GM19463 (cell line): Measurements from ENCODE around the gene ITIH2.
"Not testable (repeated sequence)": the region's sequence is repeated elsewhere in the genome, so short reads cannot be mapped to it uniquely, and the experiment has no call there.

Experiments used
- ATAC-seq: cut with Tn5 transposase; IDR thresholded peaks from one replicate; pipeline ENCODE4 v1.9.1; 2021; ENCODE audit warnings: mild to moderate bottlenecking, moderate library complexity; ENCODE audit not compliant: unreplicated experiment

Gene ITIH2

DNA sequence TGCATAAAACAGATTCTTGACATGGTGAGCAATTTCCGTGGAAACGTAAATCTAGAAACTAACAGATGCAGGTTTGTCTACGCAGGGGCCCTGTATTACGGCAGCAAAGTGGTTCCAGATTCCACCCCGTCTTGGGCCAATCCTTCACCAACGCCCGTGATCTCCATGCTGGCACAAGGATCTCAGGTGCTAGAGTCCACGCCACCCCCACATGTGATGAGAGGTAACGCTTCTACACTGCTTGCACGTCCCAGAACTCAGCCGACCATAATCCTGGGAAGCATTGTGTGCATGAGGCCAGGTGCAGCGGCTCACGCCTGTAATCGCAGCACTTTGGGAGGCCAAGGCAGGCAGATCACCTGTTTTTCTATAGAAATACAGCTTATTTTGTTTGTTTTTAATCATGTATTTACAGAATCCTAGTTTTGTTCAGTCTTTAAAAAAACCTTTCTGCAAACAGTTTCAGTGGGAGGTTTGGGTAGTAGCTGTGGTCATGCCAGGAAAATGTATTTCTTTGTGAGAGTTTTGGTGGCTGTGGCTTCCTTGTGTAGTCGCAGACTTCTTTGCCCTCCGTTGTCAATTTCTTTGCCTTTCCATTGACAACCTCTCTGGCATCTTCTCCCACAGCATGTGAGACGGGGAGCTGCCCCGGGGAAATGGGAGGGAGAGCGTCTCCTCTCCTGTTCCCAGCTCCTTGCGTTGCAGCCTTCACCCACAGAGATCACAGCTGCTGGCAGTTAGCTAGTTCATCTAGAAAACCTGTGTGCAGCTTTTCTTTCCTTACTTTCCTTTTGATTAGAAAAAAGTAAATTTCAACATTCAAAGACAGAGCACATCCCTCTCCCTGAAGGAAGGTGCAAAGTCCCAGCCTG, 35.7 kb downstream of the ITIH2 start:
- no peak for ATAC-seq

DNA sequence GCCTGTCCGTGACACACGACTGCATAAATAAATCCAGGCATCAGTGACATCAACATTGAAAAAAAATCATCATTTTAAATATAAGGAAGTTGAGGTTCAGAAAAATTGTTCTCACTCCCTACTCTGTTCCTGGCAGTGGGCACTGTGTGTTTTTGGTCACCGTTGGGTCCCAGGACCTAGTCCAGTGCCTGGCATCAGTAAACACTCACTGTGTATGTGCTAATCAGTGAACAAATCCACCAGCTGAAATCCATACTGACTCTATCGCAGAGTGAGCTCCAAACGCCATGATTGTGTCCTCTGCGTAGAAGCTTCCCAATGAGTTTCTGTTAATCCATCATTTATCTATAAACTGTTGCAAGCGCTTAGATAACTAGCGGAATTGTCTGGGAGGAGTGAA, 41.2 kb downstream of the ITIH2 start:
- no peak for ATAC-seq

DNA sequence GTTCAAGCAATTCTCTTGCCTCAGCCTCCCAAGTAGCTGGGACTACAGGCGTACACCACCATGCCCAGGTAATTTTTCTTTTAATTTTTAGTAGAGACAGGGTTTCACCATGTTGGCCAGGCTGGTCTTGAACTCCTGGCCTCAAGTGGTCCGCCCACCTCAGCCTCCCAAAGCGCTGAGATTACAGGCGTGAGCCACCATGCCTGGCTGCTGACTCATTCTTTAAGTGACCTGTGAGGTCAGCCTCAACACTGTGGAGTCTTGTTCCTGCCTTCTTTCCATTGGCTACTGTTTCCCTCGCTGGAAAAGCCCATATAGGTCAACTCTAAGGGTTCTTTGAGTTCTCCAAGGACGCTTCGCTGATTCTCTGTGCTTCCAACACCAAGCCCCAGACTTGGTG, 45.5 kb downstream of the ITIH2 start:
- ATAC-seq: not testable (repeated sequence)

DNA sequence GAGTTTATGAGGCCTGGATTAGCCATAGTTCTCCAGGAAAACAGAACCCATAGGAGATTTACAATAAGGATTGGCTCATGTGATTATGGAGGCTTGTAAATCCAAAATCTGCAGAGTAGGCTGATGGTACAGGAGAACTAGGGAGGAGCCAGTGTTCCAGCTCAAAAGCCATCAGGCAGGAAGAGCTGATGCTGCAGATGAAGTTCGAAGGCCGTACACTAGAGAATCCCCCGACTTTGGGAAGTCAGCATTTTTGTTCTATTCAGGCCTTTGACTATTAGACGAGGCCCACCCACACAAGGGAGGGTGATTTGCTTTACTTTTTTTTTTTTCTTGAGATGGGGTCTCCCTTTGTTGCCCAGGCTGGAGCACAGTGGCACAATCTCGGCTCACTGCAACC, 47.1 kb downstream of the ITIH2 start:
- no peak for ATAC-seq

DNA sequence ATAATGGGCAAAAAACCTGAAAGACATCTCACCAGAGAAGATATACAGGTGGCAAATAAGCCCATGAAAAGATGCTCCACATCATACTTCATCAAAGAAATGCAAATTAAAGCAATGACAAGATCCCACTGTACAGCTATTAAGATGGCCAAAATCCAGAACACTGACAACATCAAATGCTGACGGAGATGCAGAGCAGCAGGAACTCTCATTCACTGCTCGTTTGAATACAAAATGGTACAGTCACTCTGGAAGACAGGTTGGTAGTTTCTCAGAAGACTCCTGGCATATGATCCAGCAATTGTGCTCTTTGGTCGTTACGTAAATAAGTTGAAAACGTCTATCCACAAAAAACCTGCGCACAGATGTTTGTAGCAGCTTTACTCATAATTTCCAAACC, 49.1 kb downstream of the ITIH2 start:
- no peak for ATAC-seq

DNA sequence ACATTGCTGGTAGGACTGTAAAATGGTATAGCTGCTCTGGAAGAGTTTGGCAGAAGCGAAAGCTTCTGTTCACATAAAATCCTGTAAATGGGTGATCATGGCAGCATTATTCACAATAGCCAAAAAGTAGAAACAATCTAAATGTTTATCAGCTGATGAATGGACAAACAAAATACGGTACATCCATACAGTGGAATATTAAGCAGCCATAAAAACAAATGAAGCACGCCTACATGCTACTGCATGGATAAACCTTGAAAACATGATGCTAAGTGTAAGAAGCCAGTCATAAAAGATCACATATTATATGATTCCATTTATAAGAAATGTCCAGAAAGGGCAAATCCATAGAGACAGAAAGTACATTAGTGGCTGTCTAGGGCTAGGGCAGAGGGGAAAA, 52.0 kb downstream of the ITIH2 start:
- ATAC-seq: no peak

DNA sequence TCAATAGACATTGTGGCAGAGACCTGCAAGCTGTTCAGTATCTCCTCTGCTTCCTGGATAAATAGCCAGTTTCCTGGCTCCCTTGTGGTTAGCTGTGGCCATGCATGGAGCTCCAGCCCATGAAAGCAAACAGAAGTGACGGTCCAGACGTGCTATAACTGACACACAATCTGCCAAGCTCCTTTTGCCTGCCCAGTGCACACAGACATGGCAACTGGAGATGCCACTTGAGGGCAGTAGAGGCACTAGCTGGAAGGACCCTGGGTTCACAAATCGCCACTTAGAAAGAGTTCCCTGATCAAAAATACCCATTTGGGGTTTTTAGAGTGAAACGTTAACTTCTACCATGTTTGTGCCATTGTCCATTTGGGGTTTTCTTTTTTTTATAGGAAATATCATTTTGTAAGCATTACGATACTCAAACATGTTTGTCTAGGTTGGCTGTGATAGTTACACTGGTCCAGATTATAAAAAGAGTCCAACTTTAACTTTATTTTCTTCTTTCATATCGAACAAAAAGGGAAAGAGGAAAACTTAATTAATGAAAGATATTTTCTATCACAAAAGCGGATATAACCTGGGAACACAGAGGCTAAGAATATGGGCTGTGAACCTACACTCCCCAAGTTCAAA, 53.4 kb downstream of the ITIH2 start:
- no peak for ATAC-seq

DNA sequence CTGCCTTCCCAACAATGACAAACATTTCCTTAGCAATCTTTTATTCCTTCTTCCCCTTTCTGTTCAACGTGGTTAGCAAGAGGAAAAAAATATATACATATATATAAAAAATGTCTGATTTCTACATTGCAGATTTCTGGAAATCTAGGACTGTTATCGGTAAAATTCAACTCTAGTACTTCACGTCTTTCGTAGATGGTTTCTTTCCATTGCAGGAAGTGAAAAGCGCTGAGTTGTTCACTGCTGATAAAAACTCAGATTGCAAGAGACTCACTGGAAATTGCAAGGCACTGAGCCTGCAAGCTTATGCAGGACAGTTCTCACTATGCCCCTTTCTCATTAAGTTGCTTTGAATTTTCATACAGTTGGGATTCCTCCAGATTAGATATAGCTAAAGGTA, 60.8 kb downstream of the ITIH2 start:
- no peak for ATAC-seq

DNA sequence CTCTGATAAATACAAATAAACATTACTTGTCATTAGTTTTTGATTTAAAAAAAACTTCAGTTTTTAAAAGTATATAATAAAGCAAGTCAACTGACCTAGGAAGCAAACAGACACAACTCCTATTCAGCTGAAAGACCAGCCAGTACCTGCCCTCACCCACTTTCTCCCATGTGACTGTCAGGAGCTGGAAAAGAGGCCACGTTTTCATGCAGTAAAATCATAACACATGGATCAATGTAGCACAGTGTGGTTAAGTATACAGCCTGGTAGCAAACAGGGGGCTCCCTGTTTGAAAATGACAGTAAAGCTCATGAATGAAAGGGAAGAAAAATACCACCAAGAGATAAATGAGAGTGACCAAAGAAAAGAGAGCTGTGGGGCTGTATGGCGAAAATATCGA, 63.1 kb downstream of the ITIH2 start:
- ATAC-seq: no peak

DNA sequence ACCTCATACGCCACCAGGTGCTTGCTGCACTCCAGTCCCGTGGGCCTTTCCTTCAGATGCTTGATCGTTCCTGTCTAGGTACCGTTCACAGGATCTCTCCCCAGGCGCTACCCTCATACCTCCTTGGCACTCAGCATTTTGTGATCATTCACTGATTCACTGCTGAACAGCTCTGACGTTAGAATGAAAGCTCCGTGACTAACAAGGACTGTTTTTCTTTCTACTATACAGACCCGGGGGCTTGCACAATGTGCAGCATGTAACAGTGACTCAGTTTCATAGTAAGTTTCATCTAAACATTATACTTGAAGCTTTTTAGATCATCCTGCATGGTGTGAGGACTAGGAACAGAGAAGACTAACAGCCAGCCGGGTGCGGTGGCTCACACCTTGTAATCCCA, 64.1 kb downstream of the ITIH2 start:
- ATAC-seq: no peak

DNA sequence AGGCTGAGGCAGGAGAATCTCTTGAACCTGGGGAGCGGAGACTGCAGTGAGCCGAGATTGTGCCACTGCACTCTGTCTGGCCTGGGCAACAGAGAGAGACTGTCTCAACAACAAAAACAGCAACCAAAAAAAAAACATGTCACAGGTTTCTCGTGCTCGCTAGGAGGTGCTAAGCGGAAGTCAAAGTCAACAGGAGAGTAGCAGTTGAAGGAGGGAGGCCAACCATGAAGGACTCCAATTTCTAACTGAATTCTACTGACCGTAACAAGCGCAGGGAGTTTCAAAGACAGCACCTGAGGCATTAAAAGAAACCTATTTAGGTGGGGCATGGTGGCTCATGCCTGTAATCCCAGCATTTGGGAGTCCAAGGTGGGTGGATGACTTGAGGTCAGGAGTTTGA, 65.3 kb downstream of the ITIH2 start:
- no peak for ATAC-seq

DNA sequence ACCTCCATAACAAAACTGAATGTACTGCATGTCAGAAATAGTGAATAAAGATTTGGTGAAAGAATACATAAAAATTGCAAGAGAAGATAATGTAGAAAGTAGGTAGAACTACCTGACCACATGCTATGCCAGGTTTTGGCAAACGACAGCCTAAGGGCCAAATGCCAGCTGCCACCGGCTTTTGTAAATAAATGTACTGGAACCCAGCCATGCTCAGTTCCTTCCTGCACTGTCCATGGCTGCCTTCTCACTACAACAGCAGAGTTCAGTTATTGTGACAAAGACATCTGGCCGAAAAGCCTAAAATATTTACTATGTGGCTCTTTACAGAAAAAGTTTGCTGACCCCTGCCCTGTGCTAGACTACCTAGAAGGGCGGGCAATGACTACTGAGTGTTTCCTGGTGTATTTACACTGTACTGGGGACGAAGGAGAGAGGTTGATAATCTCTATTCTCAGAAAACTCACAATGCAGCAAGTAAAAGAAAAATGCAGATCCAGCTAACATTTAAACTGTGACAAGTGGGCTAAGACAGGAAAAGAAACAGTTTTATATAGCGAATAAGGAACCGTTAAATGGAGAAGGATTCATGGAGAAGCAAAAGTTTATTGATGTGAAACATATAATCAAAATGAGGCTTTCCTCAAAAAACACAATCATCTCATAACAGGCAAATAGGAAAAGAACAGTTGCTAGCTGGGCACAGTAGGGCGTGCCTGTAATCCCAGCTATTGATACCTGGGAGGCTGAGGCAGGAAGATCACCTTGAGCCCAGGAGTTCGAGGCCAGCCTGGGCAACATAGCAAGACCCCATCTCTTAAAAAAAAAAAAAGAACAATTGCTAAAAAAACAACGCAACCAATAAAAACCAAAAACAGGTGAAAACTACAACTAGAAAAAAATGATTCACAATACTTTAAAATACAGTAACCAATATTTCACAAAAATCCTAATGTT, 71.0 kb downstream of the ITIH2 start:
- no peak for ATAC-seq

DNA sequence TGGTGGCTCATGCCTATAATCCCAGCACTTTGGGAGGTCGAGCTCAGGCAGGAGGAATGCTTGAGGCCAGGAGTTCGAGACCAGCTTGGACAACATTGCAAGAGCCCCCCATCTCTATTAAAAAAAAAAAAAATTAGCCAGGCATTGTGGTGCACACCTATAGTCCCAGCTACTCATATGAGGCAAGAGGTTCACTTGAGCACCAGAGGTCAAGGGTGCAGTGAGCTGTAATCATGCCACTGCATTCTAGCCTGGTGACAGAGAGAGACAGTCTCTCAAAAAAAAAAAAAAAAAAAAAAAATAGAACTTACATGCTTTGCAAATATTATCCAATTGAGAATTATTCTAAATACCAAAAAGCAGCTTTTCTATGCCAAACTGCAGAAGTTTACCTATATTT, 73.7 kb downstream of the ITIH2 start:
- no peak for ATAC-seq

DNA sequence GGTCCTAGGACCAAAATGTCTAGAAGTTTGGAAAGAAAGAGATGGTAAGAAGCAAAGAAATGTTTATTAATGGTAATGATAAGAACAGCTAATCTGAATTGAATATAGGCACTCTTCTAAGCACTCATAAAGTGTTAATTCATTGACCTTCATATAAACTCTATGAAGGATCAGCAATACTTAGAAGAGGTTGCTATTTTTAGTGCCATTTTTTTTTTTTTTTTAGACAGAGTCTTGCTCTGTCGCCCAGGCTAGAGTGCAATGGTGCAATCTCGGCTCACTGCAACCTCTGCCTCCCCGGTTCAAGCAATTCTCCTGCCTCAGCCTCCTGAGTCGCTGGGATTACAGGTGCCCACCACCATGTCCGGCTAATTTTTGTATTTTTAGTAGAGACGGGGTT, 79.1 kb downstream of the ITIH2 start:
- not testable (repeated sequence) for ATAC-seq

DNA sequence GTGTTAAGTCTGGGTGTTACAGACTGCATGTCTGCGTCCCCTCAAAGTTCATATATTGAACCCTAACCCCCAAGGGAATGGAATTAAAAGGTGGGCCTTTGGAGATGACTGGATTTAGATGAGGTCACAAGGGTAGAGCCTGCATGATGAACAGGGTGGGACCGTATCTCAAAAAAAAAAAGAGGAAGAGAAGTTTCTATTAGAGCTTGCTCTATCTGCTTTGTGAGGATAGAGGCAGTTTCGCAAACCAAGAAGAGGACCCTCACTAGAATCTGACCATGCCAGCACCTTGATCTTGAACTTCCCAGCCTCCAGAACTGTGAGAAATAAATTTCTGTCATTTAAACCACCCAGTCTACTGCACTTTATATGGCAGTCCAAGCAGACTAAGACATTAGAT, 83.3 kb downstream of the ITIH2 start:
- ATAC-seq: no peak

DNA sequence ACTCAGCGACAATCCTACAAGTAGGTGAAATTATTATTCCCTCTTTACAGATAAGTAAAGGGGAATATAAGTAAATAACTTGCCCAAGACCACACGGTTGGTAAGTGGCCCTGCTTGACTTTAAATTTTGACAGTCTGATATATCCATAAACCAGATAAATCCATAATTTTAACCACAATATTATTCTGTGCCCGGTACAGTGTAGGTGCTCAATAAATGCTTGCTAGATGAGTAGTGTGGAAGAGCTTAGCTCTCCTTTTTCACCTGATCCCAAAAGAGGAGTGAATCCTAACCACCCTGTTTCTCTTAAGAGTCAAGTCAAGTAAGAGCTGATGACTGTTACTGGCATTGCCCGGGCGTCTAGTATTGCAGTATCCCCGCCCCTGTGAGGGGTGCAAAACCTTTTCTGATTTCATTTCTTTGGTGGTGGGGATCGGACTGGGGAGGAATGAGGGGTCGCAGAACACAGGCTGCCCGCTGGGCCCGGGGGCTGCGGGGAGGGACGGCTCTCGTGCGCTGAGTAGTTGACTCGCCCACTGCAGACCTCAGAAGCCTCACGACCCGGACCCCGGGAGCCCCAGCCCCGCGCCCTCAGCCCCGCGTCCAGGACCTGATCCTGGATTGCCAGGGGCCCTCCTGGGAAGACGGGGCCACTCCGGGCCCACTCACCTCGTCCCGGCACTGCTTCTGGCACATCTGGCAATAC, 84.2 kb downstream of the ITIH2 start:
- peak; percentile 4 for ATAC-seq

DNA sequence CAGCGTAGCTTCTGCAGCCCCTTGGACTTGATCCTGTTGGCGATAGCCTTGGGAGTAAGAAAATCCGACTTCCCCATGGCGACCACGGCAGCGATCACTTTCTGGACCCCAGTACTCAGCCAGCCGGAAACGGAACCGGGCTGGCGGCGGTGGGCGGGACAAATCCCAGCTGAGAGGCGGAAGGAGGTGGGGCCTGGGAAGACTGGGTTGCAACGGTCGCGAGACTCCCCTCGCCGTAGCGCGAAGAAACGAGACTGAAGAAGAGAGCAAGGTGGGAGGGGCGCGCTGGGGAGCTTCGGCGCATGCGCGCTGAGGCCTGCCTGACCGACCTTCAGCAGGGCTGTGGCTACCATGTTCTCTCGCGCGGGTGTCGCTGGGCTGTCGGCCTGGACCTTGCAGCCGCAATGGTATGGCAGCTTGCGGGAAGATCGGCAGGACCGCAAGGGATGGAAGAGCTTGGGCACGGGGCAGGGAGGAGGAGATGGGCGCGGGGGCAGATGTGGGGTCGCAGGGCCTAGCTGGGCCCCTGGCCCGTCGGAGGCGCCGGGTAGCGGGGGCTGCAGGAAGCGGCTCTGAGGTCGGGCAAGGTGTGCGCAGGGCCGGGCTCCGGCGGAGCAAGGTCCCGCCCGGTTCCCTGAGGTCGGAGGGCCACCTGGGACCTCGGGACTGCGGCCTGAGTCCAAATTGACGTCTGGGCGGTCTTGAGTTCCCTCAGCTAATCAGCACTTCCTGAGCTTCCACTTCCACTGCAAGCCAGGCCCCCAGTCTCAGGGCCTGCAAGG, 84.9 kb downstream of the ITIH2 start, which contains the start of the genes ATP5F1C and KIN:
TSS of gene ATP5F1C (plus strand) at position 321 of the 782 bp plus-strand sequence. CDS start at position 352, 31 bp downstream.
TSS of gene KIN (minus strand) at position 137 of the 782 bp plus-strand sequence. CDS start at position 77, 60 bp downstream.
- ATAC-seq: peak; percentile 95

DNA sequence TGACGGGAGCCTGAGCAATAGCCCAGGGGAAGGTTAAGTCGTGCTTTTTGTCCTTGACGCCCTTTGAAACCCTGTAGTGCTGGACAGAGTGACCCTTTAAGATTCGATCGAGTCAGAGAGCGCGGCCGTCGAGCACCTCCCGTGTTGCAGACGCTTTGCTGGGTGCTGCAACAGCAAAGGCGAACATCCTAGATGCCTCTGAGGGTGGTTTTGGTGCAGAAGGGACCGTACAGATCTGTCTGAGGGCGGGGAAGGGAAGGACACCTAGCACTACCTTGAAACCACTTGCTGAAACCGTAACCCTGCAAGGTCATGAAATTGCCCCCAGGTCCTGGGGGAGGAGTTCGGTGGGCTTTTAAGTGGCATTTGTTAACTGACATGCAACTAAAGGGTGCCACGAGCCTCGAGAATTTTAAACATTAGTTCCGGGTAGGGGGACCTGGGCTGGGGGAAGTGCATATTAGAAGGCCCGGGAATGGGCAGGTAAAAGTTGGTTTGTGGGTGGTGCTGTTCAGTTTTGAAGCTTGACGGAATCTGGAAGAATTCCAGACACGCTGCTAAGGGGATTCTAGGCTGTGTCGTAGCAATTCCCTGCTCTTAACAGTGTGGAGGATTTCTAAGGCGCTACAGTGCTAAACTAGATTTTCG, 85.6 kb downstream of the ITIH2 start:
- ATAC-seq: peak; percentile 9

DNA sequence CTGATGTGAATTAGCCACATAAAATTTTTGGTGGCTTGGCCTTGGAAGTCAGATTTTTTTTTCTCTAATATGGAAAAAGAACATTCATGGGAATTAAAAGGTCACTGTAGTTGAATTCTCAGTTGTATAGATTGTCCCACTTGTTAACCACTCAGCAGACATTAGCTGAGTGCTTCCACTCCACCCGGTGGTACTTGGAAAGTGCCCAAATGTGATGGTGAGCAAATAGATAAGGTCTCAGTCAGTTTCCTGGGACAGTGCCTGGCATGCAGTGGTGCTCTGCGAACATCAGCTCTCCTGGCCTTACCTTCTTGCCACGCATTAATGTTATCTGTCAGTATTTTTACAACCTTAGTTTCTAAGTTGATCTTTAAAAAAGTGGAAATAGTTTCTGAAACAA, 86.3 kb downstream of the ITIH2 start:
- ATAC-seq: no peak
